NAMALWA (cell line): ENCODE results near the gene UFC1.
A peak's percentile ranks its signal among the peaks of the same experiment; 100 is the strongest.

Experiments
- DNase-seq: peaks from one replicate; pipeline ENCODE4 v3.0.0-alpha.2; 2015; ENCODE audit warnings: low spot score

The UFC1 gene

GRCh38 chr1:161171191-161171590 is 17.4 kb downstream of the UFC1 start:
- no peak for DNase-seq

- DNase-seq, result no peak
Observed at GRCh38 chr1:161171696-161172095, 17.9 kb downstream of the UFC1 start.

- no peak for DNase-seq
Observed at GRCh38 chr1:161172349-161172748, 18.6 kb downstream of the UFC1 start.

GRCh38 chr1:161172776-161173376 is 19.1 kb downstream of the UFC1 start:
- no peak for DNase-seq

- DNase-seq, result no peak
Observed at GRCh38 chr1:161173711-161174110, 19.9 kb downstream of the UFC1 start.

- no peak for DNase-seq
Observed at GRCh38 chr1:161174911-161175310, 21.1 kb downstream of the UFC1 start.

GRCh38 chr1:161175771-161176453 is 22.1 kb downstream of the UFC1 start:
- DNase-seq, result peak; percentile 40

GRCh38 chr1:161176468-161177111 is 22.8 kb downstream of the UFC1 start:
- no peak for DNase-seq

GRCh38 chr1:161177112-161177935 is 23.5 kb downstream of the UFC1 start, which contains the start of gene B4GALT3:
B4GALT3 (minus strand) TSS chr1:161177507; CDS start chr1:161176060, 1,447 bp downstream.
- DNase-seq, result peak; percentile 96

- peak; percentile 49 for DNase-seq
Observed at GRCh38 chr1:161177936-161178244, 24.1 kb downstream of the UFC1 start.

- DNase-seq, result no peak
Observed at GRCh38 chr1:161179698-161180097, 25.9 kb downstream of the UFC1 start.

- DNase-seq, result peak; percentile 64
Observed at GRCh38 chr1:161180639-161181038, 26.9 kb downstream of the UFC1 start.

- no peak for DNase-seq
Observed at GRCh38 chr1:161182214-161182613, 28.4 kb downstream of the UFC1 start.

- peak; percentile 99 for DNase-seq
Observed at GRCh38 chr1:161185282-161185682, 31.5 kb downstream of the UFC1 start.

- peak; percentile 91 for DNase-seq
Observed at GRCh38 chr1:161185732-161186311, 32.0 kb downstream of the UFC1 start.

- DNase-seq, result no peak
Observed at GRCh38 chr1:161187311-161187710, 33.5 kb downstream of the UFC1 start.

GRCh38 chr1:161188381-161188780 is 34.6 kb downstream of the UFC1 start:
- DNase-seq, result no peak

GRCh38 chr1:161189036-161189435 is 35.3 kb downstream of the UFC1 start:
- no peak for DNase-seq

GRCh38 chr1:161190962-161191521 is 37.3 kb downstream of the UFC1 start:
- DNase-seq, result no peak

- no peak for DNase-seq
Observed at GRCh38 chr1:161191971-161192370, 38.2 kb downstream of the UFC1 start.

GRCh38 chr1:161192476-161193465 is 39.0 kb downstream of the UFC1 start:
- peak; percentile 95 for DNase-seq
